ENCODE measurements around the gene RHOD.

DNA sequence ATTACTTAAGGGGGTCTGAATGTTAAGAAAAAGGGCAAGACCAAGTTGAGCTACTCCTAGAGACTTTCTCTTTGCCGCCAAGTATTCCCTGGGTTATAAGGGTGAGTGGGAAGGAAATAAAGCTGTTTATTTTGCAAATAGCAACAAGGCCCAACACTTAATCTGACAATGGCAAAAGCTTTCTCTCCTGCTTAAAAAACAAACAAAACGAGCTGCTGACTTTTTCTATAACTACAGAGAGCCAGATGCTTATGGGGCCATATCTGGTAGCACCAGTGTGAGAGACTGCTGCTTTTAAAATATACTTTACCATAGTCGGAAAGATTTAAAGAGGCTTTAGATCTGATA is 60.1 kb downstream of the RHOD start:
- TF ChIP-seq, protein P1, sequence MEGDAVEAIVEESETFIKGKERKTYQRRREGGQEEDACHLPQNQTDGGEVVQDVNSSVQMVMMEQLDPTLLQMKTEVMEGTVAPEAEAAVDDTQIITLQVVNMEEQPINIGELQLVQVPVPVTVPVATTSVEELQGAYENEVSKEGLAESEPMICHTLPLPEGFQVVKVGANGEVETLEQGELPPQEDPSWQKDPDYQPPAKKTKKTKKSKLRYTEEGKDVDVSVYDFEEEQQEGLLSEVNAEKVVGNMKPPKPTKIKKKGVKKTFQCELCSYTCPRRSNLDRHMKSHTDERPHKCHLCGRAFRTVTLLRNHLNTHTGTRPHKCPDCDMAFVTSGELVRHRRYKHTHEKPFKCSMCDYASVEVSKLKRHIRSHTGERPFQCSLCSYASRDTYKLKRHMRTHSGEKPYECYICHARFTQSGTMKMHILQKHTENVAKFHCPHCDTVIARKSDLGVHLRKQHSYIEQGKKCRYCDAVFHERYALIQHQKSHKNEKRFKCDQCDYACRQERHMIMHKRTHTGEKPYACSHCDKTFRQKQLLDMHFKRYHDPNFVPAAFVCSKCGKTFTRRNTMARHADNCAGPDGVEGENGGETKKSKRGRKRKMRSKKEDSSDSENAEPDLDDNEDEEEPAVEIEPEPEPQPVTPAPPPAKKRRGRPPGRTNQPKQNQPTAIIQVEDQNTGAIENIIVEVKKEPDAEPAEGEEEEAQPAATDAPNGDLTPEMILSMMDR (IDR thresholded peaks at IDR 0.05 in 2 of 3, conservative IDR thresholded peaks at IDR 0.05 in 1 of 3; ENCODE audit: control insufficient read depth in 2 of 3, extremely low read depth in 1 of 3, insufficient read depth in 1 of 3, low read depth in 3 of 3, low read length in 3 of 3), result no peak
- no peak for TF ChIP-seq SIN3A (IDR thresholded peaks at IDR 0.05; ENCODE audit: low read depth, low read length)
- TF ChIP-seq CHD2 (IDR thresholded peaks at IDR 0.05; ENCODE audit: borderline replicate concordance, low read depth, low read length), result no peak
- no peak for TF ChIP-seq RUNX3 (IDR thresholded peaks at IDR 0.05; ENCODE audit: low read length)
- no peak for TF ChIP-seq POLR2A (IDR thresholded peaks at IDR 0.05; ENCODE audit: low read depth, low read length)
- TF ChIP-seq, protein P2, sequence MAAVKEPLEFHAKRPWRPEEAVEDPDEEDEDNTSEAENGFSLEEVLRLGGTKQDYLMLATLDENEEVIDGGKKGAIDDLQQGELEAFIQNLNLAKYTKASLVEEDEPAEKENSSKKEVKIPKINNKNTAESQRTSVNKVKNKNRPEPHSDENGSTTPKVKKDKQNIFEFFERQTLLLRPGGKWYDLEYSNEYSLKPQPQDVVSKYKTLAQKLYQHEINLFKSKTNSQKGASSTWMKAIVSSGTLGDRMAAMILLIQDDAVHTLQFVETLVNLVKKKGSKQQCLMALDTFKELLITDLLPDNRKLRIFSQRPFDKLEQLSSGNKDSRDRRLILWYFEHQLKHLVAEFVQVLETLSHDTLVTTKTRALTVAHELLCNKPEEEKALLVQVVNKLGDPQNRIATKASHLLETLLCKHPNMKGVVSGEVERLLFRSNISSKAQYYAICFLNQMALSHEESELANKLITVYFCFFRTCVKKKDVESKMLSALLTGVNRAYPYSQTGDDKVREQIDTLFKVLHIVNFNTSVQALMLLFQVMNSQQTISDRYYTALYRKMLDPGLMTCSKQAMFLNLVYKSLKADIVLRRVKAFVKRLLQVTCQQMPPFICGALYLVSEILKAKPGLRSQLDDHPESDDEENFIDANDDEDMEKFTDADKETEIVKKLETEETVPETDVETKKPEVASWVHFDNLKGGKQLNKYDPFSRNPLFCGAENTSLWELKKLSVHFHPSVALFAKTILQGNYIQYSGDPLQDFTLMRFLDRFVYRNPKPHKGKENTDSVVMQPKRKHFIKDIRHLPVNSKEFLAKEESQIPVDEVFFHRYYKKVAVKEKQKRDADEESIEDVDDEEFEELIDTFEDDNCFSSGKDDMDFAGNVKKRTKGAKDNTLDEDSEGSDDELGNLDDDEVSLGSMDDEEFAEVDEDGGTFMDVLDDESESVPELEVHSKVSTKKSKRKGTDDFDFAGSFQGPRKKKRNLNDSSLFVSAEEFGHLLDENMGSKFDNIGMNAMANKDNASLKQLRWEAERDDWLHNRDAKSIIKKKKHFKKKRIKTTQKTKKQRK (IDR thresholded peaks at IDR 0.05; ENCODE audit: low read depth, low read length), result no peak
- TF ChIP-seq RAD21 (IDR thresholded peaks at IDR 0.05; ENCODE audit: insufficient read depth, low read depth, low read length), result no peak
- TF ChIP-seq JUND (IDR thresholded peaks at IDR 0.05; ENCODE audit: low read depth, low read length), result no peak
- no peak for TF ChIP-seq IKZF2 (IDR thresholded peaks at IDR 0.05)
